GM21360 (cell line): Measurements from ENCODE around the gene ADIRF.

ENCODE experiments used
- ATAC-seq: cut with Tn5 transposase; IDR thresholded peaks from one replicate; pipeline ENCODE4 v1.9.1; 2021; ENCODE audit warnings: mild to moderate bottlenecking, moderate library complexity; ENCODE audit not compliant: unreplicated experiment

The ADIRF gene

GRCh38 chr10:86960003-86960862 lies 8.0 kb upstream of the ADIRF start:
- ATAC-seq: peak; percentile 80

GRCh38 chr10:86960863-86961434 lies 7.3 kb upstream of the ADIRF start:
- no peak for ATAC-seq

GRCh38 chr10:86961481-86962091 lies 6.7 kb upstream of the ADIRF start:
- no peak for ATAC-seq

- ATAC-seq: no peak
Observed at GRCh38 chr10:86962136-86962980, 5.9 kb upstream of the ADIRF start.

- ATAC-seq: no peak
Observed at GRCh38 chr10:86962981-86963310, 5.3 kb upstream of the ADIRF start.

- ATAC-seq: no peak
Observed at GRCh38 chr10:86963341-86963919, 4.9 kb upstream of the ADIRF start.

- no peak for ATAC-seq
Observed at GRCh38 chr10:86964061-86964846, 4.0 kb upstream of the ADIRF start.

- ATAC-seq: no peak
Observed at GRCh38 chr10:86964847-86965190, 3.5 kb upstream of the ADIRF start.

- no peak for ATAC-seq
Observed at GRCh38 chr10:86965986-86966654, 2.2 kb upstream of the ADIRF start.

- ATAC-seq: no peak
Observed at GRCh38 chr10:86967481-86967941, 771 bp upstream of the ADIRF start.

- no peak for ATAC-seq
Observed at GRCh38 chr10:86968994-86969355, 693 bp downstream of the ADIRF start.

GRCh38 chr10:86969421-86970041 lies 1.2 kb downstream of the ADIRF start:
- ATAC-seq: no peak

GRCh38 chr10:86970162-86970981 lies 2.1 kb downstream of the ADIRF start:
- no peak for ATAC-seq

- ATAC-seq: no peak
Observed at GRCh38 chr10:86970982-86971231, 2.6 kb downstream of the ADIRF start.

GRCh38 chr10:86971232-86971991 lies 3.1 kb downstream of the ADIRF start:
- ATAC-seq: peak; percentile 69

GRCh38 chr10:86972613-86973380 lies 4.5 kb downstream of the ADIRF start:
- ATAC-seq: no peak

- no peak for ATAC-seq
Observed at GRCh38 chr10:86974484-86974883, 6.2 kb downstream of the ADIRF start.
